Activated T-cell treated with anti-CD3 and anti-CD28 coated beads for 1 hour (primary cell): ENCODE measurements around the gene RNF13.
"Not testable (repeated sequence)": the region's sequence is repeated elsewhere in the genome, so short reads cannot be mapped to it uniquely, and the experiment has no call there.

Experiments used
- DNase-seq: peaks from one replicate; pipeline ENCODE4 v3.0.0-alpha.2; 2020; ENCODE audit warnings: low read depth

Gene RNF13

DNA sequence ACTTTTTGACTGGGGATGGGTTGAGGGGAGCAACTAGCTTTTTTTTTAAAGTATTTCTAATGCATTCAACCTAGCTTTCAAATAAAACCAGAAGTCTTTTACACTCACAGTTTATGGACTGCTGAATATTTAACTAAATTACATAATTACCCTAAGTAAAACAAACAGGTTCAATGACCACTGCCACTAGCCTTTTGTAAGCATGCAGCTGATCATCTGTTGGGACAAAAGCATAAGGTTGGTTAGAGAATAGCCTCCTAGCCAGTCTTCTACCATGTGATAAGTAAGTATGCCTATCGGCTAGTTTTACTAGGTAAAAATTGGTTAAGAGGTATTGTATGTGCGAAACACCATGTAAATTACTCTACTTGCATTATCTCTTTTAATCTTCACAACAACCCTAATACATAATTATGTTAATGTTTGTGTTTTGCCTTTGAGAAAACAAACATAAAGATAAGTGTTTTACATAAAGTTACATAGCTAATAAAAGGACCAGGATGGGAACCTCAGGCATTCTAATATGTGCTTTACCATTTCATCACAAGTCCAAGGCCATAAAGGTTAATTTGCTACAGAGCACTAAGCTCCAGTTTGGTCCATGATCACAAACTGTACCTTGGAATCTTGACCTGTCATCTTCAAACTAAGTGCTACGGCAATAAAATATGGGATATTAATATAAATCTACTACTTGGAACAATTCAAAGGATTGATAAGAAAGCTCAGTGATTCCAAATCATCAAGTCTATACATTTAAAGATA, 144.5 kb downstream of the RNF13 start:
- DNase-seq, result no peak

DNA sequence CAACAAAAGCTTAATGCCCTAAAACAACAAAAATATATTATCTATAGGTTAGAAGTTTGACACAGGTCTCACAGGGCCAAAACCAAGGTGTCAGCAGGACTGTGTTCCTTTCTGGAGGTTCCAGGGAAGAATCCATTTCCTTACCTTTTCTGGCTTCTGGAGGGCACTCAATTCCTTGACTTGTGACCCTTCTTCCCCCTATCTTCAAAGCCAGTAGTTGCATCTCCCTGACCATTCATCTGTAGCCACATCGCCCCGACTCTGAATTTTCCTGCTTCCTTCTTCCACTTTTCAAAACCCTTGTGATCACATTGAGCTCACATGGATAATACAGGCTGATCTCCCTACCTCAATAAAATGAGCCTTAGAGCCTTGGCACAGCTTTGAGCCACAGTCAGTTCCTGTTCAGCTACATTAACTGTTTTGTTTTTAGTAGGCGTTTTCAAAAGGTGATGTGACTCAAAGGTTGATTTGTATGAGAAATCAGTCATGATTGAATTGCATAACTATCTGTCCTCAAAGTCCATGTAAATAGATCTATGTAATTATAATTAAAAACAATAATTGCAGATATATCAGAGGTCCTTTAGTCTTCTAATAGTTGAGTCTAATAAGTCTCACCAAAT, 145.3 kb downstream of the RNF13 start:
- no peak for DNase-seq

DNA sequence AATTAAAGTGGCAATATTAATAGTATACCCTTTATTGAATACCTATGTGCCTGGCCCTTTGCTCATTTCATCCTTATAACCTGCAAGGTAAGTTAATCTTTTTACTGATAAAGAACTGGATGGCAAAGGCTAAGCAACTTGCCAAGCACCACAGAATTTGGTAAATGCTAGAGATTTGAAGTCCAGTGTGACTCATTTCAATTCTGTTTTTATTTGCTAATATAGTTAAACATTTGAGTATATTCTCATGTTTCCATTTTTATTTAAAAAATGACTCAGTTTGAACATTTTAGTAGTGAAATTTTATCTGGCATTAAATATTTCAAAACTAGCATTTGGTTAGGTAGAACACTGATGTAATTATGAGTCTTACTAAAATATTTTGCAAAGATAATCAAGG, 146.4 kb downstream of the RNF13 start:
- DNase-seq, result no peak

DNA sequence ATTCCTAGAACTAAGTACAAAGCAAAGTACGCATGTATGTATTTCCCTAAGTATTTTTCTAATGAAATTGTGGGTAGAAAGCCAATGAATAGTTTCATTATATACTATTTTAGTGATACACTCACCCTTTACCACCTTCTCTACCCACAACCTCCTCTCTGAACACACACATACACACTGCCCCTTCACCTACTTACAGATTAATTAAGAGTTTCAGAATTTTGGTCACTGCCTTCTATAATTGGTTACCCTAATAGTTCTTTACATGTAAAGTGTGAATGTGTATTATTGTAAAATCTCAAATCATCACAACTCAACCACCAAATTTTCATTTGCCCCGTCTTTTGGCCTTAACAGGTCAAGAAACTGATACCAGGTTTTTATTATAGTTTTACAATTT, 150.5 kb downstream of the RNF13 start:
- DNase-seq, result no peak

DNA sequence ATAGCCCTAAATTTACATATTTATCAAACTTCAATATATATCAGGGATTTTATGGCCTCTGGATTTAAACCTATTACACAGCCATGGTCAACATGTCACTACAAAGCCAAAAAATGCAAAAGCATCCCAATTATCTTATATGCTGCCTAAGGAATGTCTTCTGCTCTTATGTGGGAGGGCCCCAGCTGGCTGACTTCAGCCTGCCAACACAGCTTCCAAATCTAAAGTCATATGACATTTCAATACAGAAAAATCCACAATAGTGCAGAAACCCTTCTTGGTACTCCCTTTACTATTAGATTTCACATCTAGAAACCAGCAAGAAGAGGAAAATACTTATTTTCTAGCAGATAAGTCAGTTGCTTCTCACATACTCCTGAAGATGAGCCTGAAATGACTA, 151.3 kb downstream of the RNF13 start:
- no peak for DNase-seq

DNA sequence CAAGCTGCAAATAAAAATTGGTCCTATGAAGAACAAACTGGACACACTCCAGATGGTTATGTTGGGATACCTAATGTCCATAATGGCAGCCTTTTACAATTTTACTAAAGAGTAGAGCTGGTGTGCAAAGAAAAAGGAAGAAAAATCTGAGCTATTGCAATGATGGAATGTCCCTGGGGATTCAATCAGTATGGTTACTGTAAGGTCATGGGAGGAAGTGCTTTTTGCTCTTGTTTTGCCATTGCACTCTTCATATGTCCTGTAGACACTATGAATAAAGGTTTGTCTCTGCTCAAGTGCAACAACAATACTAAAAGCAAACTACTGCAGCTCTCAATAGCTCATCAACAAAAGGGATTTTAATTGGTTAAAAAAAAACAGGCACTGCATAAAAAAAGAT, 152.3 kb downstream of the RNF13 start:
- no peak for DNase-seq

DNA sequence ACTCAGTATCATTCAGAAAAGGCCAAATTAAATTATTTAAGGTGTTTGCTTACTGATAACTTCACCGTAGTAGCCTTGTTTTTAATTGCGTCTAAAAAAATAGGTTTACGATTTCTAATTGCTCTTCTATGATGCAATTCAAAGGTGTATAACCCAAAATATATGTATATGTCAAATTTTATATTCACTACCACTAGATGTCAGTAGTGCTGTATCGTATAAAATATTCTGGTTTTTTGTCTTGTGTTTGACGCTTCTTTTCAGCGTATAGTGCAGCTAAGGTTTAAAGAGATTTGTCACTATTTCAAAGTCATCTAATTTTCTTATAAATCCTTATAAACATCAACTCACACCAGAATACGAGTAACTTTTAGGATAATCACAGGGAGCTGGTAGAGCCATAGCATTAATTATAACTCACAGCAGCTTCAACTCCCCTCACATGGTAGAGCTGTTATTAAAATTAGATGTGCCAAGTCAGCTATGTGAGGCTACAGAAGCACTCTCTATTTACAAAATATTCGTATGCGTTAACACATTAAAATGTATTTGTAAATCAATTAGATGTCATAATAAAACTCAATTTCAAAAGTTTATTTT, 154.2 kb downstream of the RNF13 start:
- no peak for DNase-seq

DNA sequence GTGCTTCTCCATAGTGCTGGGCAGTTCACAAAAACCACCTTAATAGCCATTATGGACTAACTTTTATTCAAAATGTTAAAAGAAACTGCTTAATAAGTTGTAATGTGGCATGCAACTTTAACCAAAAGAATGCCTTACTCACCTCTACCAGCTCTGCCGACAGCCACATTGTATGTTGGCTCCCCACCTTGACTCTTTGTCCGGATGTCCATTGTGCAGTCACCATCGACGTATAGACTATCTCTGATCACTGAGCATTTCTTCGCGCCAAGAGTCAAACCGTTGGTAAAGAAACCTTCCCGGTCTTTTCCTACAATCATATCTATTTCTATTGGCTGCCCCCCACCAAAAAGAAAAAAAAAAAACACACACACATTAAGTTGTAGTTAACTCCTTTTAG, 155.2 kb downstream of the RNF13 start:
- no peak for DNase-seq

DNA sequence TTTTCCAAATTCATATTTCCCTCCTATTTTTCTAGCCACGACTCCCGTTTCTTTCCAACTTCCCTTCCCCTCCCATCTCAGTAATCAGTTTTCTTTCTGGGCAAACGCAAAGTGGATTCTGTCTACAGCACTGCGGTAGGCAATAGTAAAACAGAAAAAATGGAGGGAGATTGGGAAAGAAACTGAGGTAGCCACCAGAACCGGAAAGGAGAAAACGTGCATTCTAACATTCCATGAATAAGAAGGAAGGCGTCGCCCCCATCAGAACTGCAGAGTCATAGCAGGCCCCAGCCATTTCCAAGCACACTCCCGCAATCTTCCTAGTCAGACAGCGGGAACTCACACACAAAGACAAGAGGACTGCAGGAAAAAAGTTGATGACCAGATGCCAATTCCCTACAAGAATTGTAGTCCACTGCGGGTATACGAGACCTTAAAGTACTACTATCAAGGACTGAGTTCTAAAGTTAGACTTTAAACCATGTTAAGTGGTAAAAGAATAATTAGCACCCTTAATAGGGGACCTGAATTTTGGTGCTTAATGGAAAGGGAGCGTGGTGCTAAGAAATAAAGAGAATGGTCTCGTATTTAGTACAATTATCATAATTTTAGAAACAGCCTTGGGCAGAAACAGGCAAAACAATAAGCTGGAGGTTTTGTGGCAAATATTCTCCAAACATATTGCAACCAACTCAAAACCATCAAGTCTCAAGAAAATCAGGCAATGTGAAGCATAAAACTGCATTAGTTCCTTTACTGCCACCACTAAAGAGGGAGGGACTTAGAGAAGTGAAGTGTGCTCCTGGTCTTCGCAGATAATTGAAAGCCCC, 156.3 kb downstream of the RNF13 start:
- no peak for DNase-seq

DNA sequence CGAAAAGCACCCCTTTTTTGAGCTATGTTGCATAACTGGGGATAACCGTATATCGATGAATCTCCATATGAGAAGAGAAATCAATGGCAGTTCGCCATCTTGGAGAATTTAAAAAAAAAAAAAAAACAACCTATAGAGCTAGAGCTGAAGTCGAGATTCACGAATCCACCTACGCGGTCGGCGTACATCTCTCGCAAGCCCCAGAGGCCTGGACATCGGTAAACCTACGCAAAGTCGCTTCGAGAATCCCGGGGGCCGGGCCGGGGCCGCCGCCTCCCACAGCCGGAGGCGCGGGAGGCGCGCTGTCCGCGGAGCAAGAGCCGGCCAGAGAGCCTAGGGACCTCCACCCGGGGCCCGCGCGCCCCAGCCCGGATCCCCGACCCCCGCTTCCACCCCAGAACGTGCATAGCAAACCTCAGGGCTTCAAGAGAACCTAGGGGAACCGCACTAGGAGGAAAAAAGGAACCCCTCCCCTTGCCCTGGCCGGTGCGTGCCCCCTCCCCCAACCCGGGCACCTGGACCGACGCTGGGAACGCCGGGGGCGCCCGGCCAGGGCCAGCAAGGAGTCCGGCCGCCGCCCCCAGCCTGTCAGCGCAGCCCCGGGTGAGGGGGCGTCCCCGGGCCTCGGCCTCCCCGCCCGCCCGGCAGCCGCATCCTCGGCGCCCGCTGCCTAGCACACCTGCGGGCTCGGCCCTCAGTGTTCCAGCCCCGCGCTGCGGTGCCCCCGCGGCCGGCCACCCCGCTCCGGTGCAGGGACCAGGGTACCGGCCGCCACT, 157.1 kb downstream of the RNF13 start:
- DNase-seq, result peak; percentile 67

DNA sequence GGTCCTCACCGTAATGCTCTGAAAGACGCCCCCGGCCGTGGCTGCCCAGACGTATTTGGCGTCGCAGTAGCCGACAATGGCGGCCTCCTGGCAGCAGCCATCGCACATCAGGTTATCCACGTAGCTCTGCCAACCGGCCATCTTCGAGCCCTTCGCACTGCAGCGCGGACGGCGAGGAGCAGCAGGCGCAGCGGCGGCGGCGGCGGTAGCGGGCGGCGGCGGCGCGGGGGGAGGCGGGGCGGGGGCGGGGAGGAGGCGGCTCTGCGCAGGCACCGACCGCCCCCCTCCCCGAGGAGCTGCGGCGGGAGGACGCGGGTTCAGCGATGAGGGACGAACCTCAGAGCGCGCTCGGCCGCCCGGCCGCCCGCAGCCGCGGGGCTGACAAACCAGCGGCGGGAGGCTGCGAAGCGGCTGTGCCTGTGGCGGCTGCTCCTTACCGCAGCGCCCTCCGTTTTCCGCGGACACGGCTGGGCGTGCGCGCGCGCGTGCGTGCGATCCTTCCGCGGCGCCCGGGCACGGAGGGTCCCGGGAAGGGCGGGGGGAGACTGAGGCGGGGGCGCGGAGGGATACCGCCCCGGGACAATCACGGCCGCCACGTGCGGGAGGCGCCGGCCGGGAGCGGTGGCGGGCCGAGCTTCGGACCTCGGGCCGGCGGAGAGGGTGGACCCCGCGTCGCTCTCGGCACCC, 157.8 kb downstream of the RNF13 start, which contains the start of gene PFN2:
Gene PFN2, minus strand, starts transcription at position 180 of the 687 bp plus-strand sequence. Its CDS starts 39 bp downstream, at position 141.
- peak; percentile 44 for DNase-seq

DNA sequence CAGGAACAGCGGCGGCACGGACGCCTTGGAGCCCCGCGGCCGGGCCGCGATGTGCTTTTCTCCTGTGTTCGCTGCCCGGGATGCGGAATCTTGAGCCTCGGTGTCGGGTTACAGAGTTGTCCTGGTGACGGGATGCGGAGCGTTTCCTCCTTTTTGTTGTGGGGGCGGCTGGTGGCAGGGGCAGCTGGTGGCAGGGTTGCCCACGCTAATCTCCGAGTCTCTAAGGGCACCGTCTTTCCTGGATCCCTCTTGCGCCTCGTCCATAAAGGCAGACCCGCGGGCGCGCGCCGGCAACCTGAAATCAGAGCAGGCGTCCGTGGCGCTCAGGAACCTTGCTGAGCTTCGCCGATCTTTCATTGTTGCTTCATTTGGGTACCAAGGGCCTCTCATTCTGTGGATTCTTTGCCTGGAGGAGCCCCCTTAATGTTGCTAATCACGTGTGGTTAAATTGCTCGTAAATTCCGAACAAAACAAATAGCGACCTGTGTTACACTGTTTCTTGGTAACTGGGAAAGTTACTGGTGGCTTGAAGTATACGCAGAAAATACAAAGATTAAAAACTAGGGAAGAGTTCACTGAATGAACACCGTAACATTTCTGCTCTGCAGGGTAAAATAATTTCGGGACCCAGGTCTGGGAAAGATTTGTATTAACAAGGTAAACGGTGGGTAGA, 158.5 kb downstream of the RNF13 start:
- DNase-seq, result peak; percentile 24

DNA sequence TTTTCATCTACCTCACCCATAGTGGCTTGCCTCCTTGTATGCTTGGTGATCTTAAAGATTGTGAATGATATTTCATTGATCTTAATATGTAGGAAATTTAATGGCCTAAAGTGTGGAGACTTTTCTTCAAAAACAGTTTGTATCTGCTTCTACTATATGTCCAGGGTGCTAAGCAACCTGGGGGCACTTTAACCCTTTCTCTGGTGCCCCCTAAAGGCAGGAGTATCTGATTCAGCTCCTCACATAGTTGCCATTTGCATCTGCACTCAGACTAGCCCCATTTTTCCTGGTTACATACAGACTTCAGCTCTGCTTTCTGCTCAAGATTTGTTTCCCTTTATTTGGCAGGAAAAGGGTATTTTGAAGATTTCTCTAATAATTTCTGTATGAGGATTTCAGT, 162.9 kb downstream of the RNF13 start:
- DNase-seq, result no peak

DNA sequence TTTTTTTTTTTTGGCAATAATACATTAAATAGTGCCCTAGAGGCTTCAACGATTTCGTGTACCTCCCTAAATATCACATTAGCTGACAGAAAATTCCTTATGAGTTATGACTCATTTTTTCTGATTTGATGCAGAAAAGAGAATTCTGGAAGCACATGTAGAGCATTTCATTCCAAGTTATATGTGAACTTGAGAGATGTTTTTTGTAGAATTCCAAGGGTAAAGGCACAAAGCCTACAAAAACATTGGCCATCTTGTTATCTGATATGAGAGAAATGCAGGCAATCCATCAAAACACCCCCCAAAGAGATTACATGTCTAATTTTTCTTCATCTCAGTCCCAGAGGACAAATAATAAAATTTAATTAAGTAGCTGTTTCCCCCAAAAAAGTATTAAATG, 164.4 kb downstream of the RNF13 start:
- no peak for DNase-seq

DNA sequence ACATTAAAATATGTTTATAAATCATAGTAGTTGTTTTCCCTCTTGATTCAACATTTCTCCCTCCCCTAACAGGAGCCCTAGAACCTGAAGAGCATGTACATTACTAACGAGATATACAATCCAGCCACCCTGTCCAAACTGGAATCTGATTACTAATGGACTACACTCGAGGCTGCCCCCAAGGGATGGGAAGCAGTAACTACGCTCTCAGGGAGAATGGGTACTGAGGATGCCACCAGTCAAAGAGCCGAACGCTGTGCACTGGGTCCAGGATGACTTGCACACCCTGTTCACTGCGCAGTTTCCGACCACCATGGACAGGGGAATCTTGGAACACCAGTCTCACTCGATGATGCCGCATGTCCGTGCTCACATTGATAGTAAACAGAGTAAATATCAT, 169.0 kb downstream of the RNF13 start:
- DNase-seq, result not testable (repeated sequence)

DNA sequence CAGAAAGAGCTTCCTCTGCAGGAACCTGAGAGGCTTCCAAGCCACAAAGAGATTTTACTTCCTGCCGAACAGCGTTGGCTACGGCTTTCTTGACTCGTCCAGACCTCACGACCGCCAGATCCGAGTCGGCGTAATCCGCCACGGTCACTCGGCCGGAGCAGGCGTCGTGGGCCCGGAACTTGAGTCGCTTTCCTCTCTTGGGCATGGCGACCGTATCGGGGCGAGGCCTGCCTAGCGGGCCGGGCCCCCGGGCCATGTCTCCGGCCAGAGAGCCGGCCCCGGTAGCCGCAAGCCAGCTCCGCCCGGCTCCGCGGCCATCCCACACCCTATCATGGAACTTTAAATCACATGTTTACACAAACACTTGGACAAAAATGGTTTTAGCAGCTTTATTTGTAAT, 170.0 kb downstream of the RNF13 start:
- DNase-seq, result not testable (repeated sequence)

DNA sequence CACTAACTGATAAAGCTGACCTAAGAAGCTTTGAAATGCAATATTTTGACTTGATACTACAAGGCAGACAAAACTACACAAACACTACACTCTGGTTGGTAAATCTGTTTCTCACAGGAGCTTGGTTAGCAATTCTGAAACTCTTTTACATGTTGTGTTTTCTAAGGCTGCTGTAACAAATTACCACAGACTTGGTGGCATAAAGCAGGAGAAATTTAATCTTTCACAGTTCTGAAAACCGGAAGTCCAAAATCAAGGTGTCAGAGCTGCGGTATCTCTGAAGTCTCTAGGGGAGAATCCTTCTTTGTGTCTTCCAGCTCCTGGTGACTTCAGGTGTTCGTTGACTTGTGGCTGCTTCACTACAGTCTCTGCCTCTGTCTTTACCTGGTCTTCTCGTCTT, 170.6 kb downstream of the RNF13 start:
- DNase-seq, result no peak

DNA sequence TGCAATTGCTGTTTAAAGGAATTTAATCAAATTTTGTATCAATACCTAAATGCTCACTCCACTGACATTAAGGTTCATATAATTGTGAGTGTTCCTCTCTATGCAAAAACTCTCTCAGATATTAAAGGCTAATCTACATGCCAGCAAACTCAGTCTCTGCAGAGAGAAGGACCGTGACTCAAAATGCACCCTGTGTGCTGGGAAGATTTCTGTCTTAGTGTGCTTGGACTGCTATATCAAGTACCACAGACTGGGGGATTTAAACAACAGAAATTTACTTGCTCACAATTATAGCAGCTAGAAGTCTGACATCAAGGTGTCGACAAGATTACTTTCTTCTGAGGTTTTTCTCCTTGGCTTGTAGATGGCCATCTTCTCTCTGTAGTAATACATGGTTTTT, 176.3 kb downstream of the RNF13 start:
- DNase-seq, result no peak

DNA sequence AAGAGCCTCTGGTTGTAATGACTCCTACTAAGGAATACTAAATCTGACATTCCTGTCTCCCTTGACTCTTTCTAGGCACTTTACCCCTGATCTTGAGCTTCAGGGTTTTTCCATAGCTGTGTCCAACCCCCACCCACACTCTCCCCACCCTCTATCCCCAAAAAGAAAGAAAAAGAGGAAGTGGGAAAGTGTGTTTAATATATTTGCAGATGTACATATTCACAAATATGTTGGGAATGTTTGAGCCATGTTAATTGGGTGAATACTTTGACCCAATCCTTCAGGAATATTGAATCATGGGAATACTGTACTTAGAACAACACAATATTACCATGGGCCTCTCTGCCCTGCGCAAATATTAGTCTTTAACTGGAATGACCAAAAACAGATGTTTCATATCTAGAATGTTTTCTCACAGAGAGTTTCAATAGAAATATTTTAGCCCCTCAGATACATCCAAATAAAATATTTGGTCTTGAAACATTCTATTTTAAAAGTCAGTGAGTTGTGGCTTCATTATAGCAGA, 177.5 kb downstream of the RNF13 start:
- no peak for DNase-seq

DNA sequence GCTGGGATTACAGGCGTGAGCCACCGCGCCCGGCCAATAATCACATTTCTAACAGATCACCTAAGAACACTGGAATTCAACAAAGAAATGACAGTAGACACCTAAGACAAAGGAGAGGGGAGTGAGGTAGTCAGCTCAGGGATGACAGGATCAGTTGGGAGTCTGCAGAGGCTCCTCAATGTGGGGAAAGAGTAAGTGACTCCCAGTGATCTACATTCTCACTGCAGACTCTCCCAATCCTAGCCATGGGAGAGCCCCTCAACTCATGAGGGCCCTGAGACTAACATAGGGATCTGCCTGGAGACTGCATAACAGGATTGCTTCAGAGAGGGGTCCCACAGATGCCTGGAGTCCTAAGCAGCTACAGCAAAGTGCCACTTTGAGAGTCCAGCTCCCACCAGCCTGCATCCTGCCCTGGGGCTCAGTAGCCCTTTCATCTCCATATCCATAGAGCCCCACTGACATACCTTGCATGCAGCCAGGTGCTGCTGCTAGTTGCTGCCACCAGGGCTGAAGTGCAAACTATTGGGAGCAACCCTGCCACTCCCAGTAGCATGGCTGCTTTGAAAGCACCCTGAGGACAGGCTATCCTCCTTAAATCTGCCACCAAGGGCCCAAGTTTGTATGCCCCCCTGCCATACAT, 179.5 kb downstream of the RNF13 start:
- DNase-seq, result no peak
